Hematopoietic multipotent progenitor cell treated with erythropoietin and hydrocortisone succinate and interleukin-3 and kit ligand, for 4 days (in vitro differentiated cells): ENCODE measurements around the gene OXTR.

Experiments
- DNase-seq: peaks from one replicate; pipeline ENCODE4 v3.0.0-alpha.2; 2015

OXTR gene

DNA sequence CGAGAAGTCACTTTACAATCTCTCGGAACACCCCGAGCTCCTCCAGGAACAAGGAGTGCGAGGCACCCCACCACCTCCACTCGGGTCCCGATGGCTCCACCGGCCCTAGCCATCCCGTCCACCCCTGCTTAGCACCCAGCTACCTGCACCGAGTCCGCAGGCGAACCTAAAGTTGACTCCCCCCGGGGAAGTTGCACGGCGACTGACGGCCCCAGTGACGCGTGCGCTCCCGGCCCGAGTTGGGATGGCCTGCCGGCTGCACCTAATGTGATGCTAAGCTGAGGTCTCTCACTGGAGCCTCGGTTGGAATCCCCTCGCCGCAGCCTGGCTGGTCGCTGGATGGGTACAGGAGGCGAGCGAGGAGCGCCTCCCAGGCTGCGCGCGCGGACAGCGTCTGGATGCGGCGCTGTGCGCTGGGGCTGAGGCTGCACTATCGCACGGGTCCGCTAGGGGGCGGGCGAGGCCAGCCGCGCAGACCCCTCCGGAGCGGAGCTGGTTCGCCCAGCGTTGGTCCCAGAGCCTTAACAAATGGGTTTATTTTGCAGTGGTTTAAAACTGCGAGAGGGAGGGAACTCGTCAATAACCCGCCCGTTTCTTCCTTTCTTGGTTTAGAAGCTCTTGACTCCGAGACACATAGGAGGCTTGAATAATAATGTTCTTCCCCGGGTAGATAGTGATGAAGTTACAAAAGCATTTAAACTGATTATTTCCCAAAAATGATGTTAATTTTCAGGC is at the start of gene OXTR:
Gene OXTR, minus strand, starts transcription at position 526 of the 735 bp plus-strand sequence. CDS start 1,426 bp downstream, outside the sequence.
- peak; percentile 76 for DNase-seq

- DNase-seq: no peak
Measured at GRCh38 chr3:8817486-8817885, 48.1 kb upstream of the OXTR start.

DNA sequence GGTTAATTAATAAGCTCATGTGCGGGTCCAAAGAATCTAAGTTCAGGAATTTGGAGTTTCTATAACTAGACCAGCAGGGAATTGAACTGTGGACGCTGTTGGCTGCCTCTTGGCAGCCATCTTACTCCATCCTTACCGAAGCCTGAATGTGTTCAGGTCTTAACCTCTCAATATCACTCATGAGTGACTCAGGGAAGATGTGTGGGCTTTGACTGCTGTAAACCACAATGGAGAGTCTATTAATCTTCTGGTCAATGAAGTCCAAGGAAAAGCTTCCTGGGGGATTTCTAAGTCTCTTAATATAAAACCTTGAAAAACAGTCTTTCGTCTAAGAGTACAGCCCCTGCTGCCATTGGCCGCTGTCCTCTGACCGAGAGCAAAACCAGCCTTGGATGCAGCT is 46.7 kb upstream of the OXTR start:
- no peak for DNase-seq

DNA sequence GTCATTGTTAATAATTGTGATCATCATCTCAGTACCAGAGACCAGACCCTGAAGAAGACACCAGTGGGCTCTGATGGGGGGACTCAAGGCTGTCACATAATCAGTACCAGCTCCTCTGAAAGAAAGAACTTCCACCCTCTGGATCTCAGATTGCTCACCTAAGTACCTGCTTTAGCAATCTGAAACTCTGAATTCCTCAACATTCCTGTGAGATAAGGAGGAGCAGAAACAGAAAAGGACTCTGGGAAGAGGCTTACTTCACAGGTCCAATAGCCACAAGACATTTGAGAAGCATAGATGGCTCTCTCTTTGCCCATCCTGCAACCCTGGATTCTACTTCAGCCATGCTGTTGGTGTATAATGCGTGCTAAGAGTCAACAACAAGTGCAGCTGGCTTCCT is 44.0 kb upstream of the OXTR start:
- no peak for DNase-seq

DNA sequence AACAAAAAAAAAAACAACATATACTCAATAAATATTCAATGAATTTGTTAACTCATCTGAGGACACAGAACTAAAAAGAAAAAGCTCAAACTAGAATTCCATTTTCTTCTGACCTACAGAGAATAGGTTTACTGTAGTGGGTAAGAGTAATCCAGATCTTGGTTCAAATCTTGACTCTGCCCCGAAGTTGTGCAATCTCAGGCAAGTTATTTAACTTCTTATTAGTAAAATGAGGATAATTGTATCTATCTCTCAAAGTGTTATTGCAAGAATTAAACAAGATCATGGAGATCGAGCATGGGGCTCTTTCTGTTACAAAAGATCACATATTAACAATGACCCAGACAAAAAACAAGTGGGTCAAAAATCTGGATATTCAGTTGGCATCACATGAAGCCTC is 41.1 kb upstream of the OXTR start:
- no peak for DNase-seq

GRCh38 chr3:8805774-8806173 is 36.4 kb upstream of the OXTR start:
- DNase-seq: no peak

DNA sequence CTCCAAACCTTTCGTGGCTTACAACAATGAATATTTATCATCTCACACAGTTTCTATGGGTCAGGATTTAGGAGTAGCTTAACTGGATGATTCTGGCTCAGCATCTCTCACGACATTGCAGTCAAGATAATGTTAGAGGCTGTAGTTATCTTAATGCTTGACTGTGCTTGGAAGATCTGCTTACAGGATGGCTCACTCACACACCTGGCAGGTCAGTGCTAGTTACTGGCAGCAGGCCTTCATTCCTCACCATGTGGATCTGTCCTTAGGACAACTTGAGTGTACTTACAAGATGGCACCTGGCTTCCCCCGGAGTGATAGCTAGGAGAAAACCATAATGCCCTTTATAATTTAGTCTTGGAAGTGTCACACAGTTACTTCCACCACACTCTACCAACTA is 32.8 kb upstream of the OXTR start:
- no peak for DNase-seq

DNA sequence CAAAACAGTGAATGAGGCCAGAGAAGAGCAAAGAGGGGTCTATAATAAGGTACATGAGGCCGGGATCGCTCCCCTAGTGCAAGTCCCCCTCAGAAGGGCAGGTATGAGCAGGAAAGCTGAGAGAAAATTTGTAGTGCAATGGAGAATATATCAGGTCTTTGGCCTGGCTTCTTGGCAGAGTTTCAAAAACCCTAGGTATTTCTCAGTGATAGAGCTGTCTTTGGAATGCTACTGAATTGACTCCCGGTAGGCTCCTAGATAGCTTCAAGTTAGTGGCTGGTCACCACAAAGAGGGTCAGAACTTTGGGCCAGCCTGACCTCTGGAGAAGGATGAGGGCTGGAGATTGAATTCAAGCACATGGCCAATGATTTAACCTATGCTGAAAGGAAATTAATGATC is 30.6 kb upstream of the OXTR start:
- DNase-seq: no peak

DNA sequence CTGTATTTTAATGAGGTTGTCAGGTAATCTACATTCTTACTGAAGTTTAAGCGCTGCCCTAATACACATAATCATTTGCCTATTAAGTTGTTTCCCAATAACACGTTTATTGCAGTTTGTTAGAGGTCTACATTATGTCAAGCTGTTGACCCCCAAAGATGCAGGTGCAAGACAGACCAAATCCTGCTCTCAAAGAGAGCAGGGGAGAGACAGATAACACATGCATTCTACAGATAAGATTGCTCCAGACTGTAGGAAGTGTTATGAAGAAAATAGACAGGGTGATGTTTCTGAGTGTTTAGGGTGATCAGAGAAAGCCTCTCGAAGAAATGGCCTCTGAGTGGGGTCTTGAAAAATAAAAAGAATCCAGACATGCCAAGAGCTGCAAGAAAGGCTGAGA is 24.8 kb upstream of the OXTR start:
- DNase-seq: no peak

- no peak for DNase-seq
Measured at GRCh38 chr3:8793242-8793641, 23.8 kb upstream of the OXTR start.

GRCh38 chr3:8790529-8790928 is 21.1 kb upstream of the OXTR start:
- no peak for DNase-seq

DNA sequence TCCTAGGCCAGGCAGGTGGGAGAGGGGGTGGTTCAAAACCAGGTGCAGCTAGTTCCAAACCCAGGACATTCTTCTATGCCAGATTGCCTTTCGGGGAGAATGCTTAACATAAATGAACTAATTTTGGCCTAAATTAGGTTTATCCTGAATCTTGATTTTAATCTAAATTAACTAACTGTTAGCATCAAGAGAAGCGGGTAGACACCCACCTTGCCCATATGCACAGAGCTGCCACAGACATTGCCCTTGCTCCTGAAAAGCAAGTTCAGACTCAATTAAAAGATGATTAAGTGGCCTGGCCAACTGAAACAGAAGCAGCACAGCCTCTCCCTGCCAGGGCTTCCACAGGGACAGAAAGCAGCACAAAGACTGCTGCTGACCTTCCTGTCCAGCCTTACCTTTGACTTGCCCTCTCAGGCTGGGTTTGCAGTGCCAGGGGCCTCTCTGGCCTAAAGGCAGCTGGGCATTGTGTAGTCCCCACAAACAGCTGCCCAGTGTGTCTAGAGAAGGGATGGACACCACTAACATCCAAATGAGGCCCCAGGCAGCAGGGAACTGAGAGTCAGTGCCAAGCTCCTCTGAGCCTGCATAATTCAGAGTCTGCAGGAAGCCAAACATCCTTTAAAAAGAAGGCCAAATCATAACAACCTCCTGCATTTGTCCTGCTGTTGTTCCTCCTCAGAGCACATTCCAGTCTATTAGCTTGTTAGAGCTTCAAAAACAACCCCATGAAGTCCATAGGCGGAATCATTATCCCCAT is 15.4 kb upstream of the OXTR start:
- no peak for DNase-seq

- DNase-seq: no peak
Measured at GRCh38 chr3:8780279-8780678, 10.9 kb upstream of the OXTR start.

DNA sequence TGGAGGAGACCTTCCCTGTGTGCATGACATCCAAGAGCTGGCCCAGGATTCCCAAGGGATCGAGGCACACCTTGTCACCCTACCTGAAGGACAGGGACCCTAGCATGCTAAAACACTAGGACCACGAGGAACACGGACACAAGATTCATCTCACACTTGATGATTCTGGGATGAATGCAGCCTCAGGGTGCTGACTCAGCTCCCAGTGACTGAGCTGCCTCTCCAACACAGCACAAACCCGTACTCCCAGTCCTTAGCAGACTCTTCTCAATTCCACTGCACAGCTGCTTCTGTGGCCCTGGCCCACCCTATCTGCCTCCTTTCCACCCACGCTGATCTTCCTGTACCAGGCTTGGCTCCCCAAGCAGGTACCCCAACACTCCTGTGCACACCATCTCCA is 9.1 kb upstream of the OXTR start:
- no peak for DNase-seq

DNA sequence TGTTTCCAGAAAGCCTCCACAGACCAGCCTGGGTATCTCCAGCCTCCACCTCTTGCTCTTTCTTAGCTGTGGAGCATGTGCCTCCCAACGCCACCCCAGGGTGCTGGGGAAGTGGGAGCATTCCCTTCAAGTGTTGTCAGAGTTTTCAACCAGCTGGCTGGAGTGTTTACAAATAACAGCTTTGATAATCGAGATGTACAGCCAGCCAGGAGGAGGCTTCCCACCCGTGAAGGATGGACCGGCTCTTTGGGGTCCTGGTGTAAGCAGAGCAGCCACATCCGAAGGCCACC is 8.5 kb upstream of the OXTR start:
- DNase-seq: no peak

DNA sequence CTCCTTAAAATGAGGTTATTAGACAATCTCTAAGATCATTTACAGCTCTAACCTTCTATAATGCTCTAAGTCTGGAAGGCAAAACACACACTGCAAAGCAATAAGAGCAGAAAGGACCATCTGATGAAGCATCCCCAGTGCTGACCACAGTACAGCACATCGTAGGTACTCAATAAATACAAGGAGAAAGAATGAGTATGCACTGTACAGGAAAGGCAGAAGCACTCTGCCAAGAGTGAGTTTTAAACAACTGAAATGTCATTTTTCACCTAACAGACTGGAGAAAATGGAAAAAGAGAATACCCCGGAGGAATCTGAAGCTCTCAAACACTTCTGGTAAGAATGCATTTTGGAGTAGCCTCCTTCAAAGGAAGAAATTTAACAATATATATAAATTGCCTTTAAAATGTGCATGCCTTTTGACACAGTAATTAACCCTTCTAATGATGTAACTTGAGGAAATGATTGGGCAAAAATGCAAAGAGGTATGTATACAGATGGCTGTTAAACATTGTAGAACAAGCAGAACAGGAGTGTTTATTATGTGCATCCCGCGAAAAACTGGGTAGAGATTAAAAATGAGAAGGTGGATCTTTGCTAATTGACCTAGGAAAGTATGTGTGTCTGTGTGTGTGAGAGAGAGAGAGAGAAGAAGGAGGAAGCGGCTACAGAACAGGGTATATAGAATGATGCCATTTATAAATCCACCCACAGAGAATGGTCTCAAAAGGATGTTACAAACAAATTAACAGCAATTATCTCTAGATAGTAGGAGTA is 8.0 kb upstream of the OXTR start:
- no peak for DNase-seq

GRCh38 chr3:8776406-8776805 is 7.0 kb upstream of the OXTR start:
- no peak for DNase-seq

GRCh38 chr3:8775602-8776001 is 6.2 kb upstream of the OXTR start:
- no peak for DNase-seq

GRCh38 chr3:8775181-8775580 is 5.8 kb upstream of the OXTR start:
- no peak for DNase-seq

DNA sequence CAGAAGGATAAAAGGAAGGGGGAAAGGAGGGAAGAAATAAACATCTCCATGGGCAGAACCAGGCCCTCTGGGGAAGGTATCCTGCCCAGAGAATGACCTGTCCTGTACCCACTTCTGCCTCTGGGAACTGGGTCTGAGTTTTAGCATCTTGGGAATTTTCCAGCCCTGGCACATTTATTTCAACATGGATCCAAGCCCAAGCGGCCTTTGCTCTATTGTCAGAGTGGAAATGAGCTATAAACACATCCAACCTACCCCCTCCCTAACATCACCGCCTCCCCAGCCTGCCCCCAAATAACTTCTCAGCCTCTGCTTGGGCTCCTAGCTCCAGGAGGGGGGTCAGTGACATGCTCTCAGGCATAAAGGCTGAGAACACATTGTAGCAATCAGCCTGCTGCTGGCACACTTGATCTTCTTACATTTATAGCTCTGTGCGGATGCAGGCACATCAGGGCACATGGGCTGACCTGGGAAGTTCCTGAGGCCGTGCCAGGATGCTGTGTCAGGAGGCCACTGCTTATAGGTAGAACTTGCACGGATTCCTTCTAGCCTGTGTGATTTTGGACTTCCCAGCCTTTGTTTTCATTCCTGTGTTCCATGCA is 4.6 kb upstream of the OXTR start:
- no peak for DNase-seq

DNA sequence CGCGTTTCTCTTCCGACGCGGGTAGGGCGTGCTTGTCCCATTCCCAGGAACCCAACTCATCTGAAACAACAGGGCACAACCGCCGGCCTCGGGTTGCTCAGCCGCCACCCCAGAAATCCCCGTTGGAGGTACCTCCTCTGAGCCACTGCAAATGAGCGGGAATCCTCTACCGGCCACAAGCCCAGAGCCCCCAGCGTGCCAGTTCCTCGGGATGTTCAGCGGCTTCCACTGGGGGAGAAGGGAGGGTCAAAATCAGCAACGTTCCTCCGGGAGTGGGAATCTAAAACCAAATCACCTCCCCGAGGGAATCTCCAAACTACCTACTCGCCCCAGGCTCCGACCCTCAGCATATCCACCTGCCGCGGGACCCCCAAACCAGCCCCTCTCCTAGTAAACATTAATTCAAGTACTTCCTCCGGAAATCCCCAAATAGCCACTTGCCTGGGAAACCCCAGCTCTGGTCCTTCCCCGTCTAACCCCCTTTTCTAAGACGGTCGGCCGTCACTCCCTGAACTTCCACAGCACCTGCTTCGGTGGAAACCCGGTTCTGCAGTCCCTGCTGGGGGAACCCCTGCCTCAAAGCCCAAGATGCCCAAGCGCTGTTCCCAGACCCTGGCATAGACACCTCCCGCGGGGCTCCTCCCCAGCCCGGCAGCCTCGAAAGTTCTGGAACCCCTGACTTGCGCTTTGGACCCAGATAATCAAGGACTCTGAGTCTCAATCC is 887 bp downstream of the OXTR start:
- peak; percentile 10 for DNase-seq

- DNase-seq: peak; percentile 49
Measured at GRCh38 chr3:8767667-8768363, 1.6 kb downstream of the OXTR start.
